GM12878 (cell line): ENCODE data around the gene CBR4.
"Not testable (repeated sequence)": the region's sequence is repeated elsewhere in the genome, so short reads cannot be mapped to it uniquely, and the experiment has no call there.

Source experiments
- CHD4 ChIP-seq: fragments of 200-600 bp; sonication (generic); IDR thresholded peaks from 2 replicates; pipeline ENCODE4 v1.6.1; 2016; ENCODE audit warnings: mild to moderate bottlenecking
- NBN ChIP-seq: fragments of 450-650 bp; IDR thresholded peaks from 2 replicates; pipeline ENCODE4 v1.6.1; 2016
- RFX5 ChIP-seq: IDR thresholded peaks from 2 replicates; pipeline ENCODE4 v1.6.1; 2011; ENCODE audit warnings: low read depth, low read length, improper control_type of control experiment

DNA sequence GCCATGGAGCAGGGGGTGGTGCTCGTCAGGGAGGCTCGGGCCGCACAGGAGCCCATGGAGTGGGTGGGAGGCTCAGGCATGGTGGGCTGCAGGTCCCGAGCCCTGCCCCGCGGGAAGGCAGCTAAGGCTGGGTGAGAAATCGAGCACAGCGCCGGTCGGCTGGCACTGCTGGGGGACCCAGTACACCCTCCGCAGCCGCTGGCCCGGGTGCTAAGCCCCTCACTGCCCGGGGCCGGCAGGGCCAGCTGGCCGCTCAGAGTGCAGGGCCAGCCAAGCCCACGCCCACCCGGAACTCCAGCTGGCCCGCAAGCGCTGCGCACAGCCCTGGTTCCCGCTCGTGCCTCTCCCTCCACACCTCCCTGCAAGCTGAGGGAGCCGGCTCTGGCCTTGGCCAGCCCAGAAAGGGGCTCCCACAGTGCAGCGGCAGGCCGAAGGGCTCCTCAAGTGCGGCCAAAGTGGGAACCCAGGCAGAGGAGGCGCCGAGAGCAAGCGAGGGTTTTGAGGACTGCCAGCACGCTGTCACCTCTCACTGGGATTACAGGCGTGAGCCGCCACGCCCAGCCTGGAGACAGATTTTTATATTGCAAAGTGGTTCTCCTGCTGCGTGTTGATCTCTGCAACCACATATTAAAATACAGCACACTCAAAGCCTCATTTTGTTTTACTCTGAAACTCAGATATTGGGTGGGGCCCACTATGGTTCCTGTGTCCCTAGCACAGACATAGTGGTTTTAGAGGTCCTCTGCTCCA is 26.0 kb upstream of the CBR4 start:
- not testable (repeated sequence) for TF ChIP-seq CHD4, RFX5, NBN
